DMS153 treated with DMSO at 0.1 percent for 48 hours (cell line): Measurements from ENCODE around the gene EPB41L4A.

Source experiments
- DNase-seq: peaks from one replicate; lab custom pipeline; 2025; ENCODE audit not compliant: unreplicated experiment; lab: John Stamatoyannopoulos, UW

EPB41L4A gene

GRCh38 chr5:112121258-112121657 is 297.8 kb downstream of the EPB41L4A start:
- DNase-seq = no peak

- no peak for DNase-seq
Measured at GRCh38 chr5:112119969-112120368, 299.1 kb downstream of the EPB41L4A start.

DNA sequence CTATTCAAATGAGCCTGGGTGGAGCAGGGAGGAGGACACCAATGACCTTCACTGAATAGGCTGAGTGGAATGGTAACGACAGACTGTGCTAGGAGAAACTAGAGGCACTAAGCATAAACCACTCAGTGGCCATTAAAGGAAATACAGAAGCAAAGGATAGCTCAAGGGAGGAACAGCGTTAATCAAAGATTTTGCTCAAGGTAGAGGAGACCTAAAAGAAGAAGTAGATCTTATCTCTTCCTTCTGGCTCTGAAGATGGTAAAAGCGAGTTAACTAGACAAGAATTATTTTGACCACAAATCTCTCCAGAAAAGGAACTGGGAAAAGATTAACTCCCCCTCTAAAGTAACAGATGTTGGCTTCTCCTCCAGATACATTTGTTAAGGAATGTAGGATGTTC is 299.6 kb downstream of the EPB41L4A start:
- no peak for DNase-seq

GRCh38 chr5:112117551-112117950 is 301.5 kb downstream of the EPB41L4A start:
- no peak for DNase-seq

DNA sequence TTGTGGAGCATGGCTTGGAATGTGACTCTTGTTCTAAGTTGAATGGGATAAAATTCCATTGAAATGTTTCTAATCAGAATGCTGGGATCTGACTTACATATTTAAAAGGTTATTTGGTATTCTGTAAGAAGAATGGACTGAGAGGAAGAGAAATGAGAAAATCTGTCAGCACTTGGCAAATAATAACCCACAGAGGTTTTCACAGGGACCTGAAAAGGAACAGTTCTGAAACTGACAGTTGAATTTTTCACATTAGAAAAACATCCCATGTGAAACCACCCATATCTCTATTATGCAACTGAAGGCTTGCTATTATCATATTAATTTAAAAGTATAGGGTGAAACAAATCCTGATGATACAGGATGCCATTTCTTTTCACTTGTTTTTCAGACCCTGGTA is 302.7 kb downstream of the EPB41L4A start:
- DNase-seq = no peak

DNA sequence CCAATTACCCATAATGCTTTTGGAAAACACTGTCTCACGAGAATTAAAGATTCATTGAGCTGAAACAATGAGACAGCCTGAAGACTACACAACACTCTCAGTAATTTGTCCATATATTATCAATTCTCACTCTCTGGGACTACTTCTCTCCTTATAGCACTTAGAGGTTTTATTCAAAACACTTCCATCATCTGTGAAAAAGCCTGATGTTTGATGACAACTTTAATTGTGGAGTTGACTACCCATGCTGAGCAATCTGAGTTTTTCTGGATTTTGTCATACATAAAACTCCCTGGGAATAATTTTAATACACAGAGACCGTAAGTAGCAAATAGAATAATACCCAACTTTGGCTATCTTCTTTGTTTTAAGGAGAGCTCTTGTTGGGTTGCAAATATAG is 305.5 kb downstream of the EPB41L4A start:
- no peak for DNase-seq
